Mucosa of rectum (tissue), 2 donors: ENCODE data around the gene SPATA18.
"Not testable (repeated sequence)": the region's sequence is repeated elsewhere in the genome, so short reads cannot be mapped to it uniquely, and the experiment has no call there.

Source experiments
- H3K27ac ChIP-seq, 2 donors: one replicate each; pipeline ENCODE4 v1.7.0; 2013; ENCODE audit warnings: inconsistent platforms in 2 of 2, low read depth in 2 of 2, low read length in 2 of 2
- H3K27me3 ChIP-seq, 2 donors: one replicate each; pipeline ENCODE4 v1.7.0; 2013; ENCODE audit warnings: low read length in 2 of 2; ENCODE audit not compliant: control insufficient read depth in 2 of 2, insufficient read depth in 2 of 2
- H3K36me3 ChIP-seq, 2 donors: one replicate each; pipeline ENCODE4 v1.7.0; 2013; ENCODE audit warnings: low read length in 2 of 2; ENCODE audit not compliant: control insufficient read depth in 2 of 2, insufficient read depth in 2 of 2
- H3K4me1 ChIP-seq, 2 donors: one replicate each; pipeline ENCODE4 v1.7.0; 2013; ENCODE audit warnings: low read length in 2 of 2, mild to moderate bottlenecking in 1 of 2; ENCODE audit not compliant: control insufficient read depth in 2 of 2, insufficient read depth in 2 of 2
- H3K4me3 ChIP-seq, 2 donors: one replicate each; pipeline ENCODE4 v1.7.0; 2013; ENCODE audit warnings: low read length in 2 of 2
- H3K9ac ChIP-seq, 2 donors: one replicate each; pipeline ENCODE4 v1.7.0; 2013; ENCODE audit warnings: low read length in 2 of 2, low read depth in 1 of 2, mild to moderate bottlenecking in 1 of 2
- H3K9me3 ChIP-seq, 2 donors: one replicate each; pipeline ENCODE4 v1.7.0; 2013; ENCODE audit warnings: low read length in 2 of 2; ENCODE audit not compliant: control insufficient read depth in 2 of 2
- donor health status: healthy.
- donor health status: Normal muscosa, but diverticular disease.

Gene SPATA18

GRCh38 chr4:52079659-52080058, 28.6 kb downstream of the SPATA18 start:
- Histone ChIP-seq H3K27me3 (no peaks in the 10 kb centered on the region), H3K4me1 (no peaks in the 10 kb centered on the region), H3K9ac (no peak overlapping the region), H3K4me3 (no peak overlapping the region), H3K27ac (no peak overlapping the region), H3K9me3 (no peaks in the 10 kb centered on the region), H3K36me3 (no peaks in the 10 kb centered on the region)

DNA sequence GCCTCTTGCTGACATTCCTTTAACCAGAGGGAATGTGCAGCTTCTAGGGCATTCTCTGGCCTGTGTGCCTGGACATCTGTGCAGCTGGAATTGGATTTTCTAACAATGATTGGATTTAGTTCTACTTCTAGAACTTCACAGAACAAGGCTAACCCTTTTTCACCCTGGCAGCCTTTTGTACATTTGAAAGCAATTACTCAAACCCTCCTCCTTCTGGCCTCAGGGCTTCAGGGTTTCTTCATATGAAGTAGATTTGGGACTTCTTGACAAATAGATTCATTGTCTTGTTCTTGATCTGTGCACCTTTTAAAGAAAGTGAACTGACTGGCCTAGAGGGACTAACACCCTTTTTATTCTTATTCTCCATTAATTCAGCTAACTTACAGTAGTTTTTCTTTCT, 30.1 kb downstream of the SPATA18 start:
- H3K4me3 ChIP-seq: no peak overlapping the region

GRCh38 chr4:52086425-52086824, 35.3 kb downstream of the SPATA18 start:
- H3K4me3 ChIP-seq, H3K9ac ChIP-seq, H3K4me1 ChIP-seq, H3K9me3 ChIP-seq, H3K27ac ChIP-seq, H3K36me3 ChIP-seq, H3K27me3 ChIP-seq: not testable (repeated sequence)

More for the DNA sequence above, 30.1 kb downstream of the SPATA18 start:
- H3K9me3 ChIP-seq: no peaks in the 10 kb centered on the region
- no peaks in the 10 kb centered on the region for H3K4me1 ChIP-seq
- H3K9ac ChIP-seq: no peak overlapping the region
- no peaks in the 10 kb centered on the region for H3K36me3 ChIP-seq
- H3K27ac ChIP-seq: no peak overlapping the region
- no peaks in the 10 kb centered on the region for H3K27me3 ChIP-seq

DNA sequence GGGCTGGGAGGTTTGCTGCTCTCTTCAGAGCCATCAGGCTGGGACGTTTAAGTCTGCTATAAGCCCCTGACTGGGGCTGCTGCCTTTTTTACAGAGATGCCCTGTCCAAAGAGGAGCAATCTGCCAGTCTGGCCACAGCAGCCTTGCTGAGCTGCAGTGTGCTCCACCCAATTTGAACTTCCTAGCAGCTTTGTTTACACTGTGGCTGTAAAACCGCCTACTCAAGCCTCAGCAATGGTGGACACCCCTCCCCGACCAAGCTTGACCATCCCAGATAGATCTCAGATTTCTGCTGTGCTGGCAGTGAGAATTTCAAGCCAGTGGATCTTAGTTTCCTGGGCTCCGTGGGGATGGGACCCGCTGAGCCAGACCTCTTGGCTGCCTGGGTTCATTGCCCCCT, 40.7 kb downstream of the SPATA18 start:
- H3K9ac ChIP-seq: no peak overlapping the region
- H3K4me3 ChIP-seq: no peak overlapping the region
- H3K9me3 ChIP-seq: no peaks in the 10 kb centered on the region
- H3K4me1 ChIP-seq: no peaks in the 10 kb centered on the region
- H3K36me3 ChIP-seq: no peaks in the 10 kb centered on the region
- no peaks in the 10 kb centered on the region for H3K27me3 ChIP-seq
- no peak overlapping the region for H3K27ac ChIP-seq

GRCh38 chr4:52093466-52093865, 42.4 kb downstream of the SPATA18 start:
- Histone ChIP-seq H3K9ac (no peak overlapping the region), H3K27ac (no peak overlapping the region), H3K27me3 (no peaks in the 10 kb centered on the region), H3K36me3 (no peaks in the 10 kb centered on the region), H3K9me3 (no peaks in the 10 kb centered on the region), H3K4me1 (no peaks in the 10 kb centered on the region), H3K4me3 (no peak overlapping the region)

DNA sequence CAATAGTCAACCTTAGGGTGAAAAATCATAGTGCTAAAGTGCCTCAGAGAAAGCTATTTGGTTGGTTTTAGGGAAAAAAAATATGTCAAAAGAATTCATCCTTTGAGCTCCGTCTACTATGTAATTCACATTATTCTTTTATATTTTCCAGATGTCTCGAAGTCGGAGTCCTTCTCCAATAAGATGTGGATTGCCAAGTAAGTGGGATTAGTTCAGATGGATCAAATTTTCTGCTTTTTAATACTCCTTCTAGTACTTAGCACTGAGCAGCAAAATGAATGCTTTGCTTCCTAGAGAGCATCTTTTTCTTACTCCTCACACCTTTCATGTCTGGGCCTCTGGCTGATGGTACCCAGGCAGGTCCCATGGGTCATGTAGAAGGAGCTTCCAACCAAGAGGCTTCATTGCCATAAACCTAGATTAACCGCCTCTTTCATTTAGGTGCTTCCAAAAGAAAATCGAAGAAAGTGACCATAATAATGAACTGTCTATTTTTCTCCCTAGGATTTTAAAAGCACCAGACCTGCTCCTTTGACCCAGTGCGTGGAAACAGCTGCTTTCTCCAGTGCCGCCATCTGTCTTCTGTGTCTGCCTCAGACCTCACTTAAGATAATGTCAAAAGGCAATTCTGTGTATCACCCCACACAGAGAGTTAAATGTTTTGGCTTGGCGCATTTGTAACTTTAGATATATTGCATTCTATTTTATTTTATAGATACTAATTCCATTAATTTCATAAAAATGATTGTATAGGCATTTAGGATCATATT, 43.5 kb downstream of the SPATA18 start:
- no peaks in the 10 kb centered on the region for H3K27me3 ChIP-seq
- no peak overlapping the region for H3K4me3 ChIP-seq

GRCh38 chr4:52095374-52095773, 44.3 kb downstream of the SPATA18 start:
- Histone ChIP-seq H3K36me3 (no peaks in the 10 kb centered on the region), H3K9ac (no peak overlapping the region), H3K4me3 (no peak overlapping the region), H3K4me1 (no peaks in the 10 kb centered on the region), H3K27me3 (no peaks in the 10 kb centered on the region), H3K27ac (no peak overlapping the region), H3K9me3 (no peaks in the 10 kb centered on the region)

More for the DNA sequence above, 43.5 kb downstream of the SPATA18 start:
- no peaks in the 10 kb centered on the region for H3K4me1 ChIP-seq
- H3K9me3 ChIP-seq: no peaks in the 10 kb centered on the region
- H3K27ac ChIP-seq: no peak overlapping the region
- no peak overlapping the region for H3K9ac ChIP-seq
- no peaks in the 10 kb centered on the region for H3K36me3 ChIP-seq

GRCh38 chr4:52096048-52096447, 44.9 kb downstream of the SPATA18 start:
- Histone ChIP-seq H3K4me1 (no peaks in the 10 kb centered on the region), H3K9me3 (no peaks in the 10 kb centered on the region)

GRCh38 chr4:52098618-52099017, 47.5 kb downstream of the SPATA18 start:
- H3K27me3 ChIP-seq: no peaks in the 10 kb centered on the region
- H3K9ac ChIP-seq: no peak overlapping the region
- H3K27ac ChIP-seq: no peak overlapping the region
- H3K9me3 ChIP-seq: no peaks in the 10 kb centered on the region
- no peaks in the 10 kb centered on the region for H3K4me1 ChIP-seq
- H3K36me3 ChIP-seq: no peaks in the 10 kb centered on the region
- no peak overlapping the region for H3K4me3 ChIP-seq

More at GRCh38 chr4:52096048-52096447, 44.9 kb downstream of the SPATA18 start:
- Histone ChIP-seq H3K27me3 (no peaks in the 10 kb centered on the region), H3K36me3 (no peaks in the 10 kb centered on the region), H3K4me3 (no peak overlapping the region), H3K9ac (no peak overlapping the region), H3K27ac (no peak overlapping the region)

GRCh38 chr4:52099860-52100461, 48.9 kb downstream of the SPATA18 start:
- H3K9me3 ChIP-seq: no peaks in the 10 kb centered on the region
- no peaks in the 10 kb centered on the region for H3K36me3 ChIP-seq
- H3K9ac ChIP-seq: no peak overlapping the region
- H3K27ac ChIP-seq: no peak overlapping the region
- H3K4me1 ChIP-seq: no peaks in the 10 kb centered on the region
- no peaks in the 10 kb centered on the region for H3K27me3 ChIP-seq
- H3K4me3 ChIP-seq: no peak overlapping the region
